Stimulated activated naive CD8-positive, alpha-beta T cell treated with anti-CD3 and anti-CD28 coated beads, Interleukin-15, Interleukin-2, amounts not matched to agents 100 U/mL and 50 U/mL, for 24 hours (primary cell): ENCODE measurements around the gene RAB3C.
"Not testable (repeated sequence)": the region's sequence is repeated elsewhere in the genome, so short reads cannot be mapped to it uniquely, and the experiment has no call there.

Source experiments
- ATAC-seq: fragments of 150-1000 bp; cut with Tn5 transposase; one replicate; pipeline ENCODE4 v1.10.0; 2021
- DNase-seq: peaks from one replicate; pipeline ENCODE4 v3.0.0; 2021

Gene RAB3C, protein sequence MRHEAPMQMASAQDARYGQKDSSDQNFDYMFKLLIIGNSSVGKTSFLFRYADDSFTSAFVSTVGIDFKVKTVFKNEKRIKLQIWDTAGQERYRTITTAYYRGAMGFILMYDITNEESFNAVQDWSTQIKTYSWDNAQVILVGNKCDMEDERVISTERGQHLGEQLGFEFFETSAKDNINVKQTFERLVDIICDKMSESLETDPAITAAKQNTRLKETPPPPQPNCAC

DNA sequence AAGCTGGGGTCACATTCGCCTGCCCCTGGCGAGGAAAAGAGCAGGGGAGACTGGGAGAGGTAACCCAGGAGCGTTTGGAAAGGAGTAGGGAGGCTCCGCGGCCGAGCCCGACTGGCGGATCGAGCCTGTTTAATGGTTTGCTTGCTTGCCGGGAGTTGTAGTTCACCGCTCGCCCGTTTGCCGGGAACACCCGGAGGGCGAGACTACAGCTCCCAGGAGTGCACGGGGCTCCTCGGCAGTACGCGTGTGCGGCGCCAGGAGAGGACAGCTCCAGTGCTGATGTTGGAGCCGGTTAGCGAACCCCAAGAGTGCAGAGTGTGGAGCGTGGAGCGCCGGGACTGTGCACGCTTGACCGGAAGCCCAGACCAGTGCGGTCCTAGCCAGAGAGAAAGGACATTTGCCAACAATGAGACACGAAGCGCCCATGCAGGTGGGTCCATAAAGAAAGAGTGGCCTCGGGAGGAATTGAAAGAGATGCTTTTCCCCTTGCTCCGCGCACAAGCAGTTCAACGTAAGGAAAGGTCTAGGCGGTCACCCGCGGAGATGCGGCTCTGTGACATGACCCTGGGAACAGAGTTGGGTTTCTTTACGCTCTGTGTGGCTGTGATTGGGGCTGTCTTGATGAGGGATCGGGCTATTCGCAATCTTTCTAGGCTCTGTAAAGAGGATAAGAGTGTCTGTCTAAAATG, at the start of gene RAB3C:
Gene RAB3C, plus strand, starts transcription at position 273 of the 689 bp plus-strand sequence. Its CDS starts 134 bp downstream, at position 407.
- peak; percentile 97 for ATAC-seq

GRCh38 chr5:58541935-58542334, 40.9 kb upstream of the RAB3C start:
- DNase-seq, ATAC-seq: not testable (repeated sequence)

More for the DNA sequence above, at the start of gene RAB3C:
- peak; percentile 68 for DNase-seq

DNA sequence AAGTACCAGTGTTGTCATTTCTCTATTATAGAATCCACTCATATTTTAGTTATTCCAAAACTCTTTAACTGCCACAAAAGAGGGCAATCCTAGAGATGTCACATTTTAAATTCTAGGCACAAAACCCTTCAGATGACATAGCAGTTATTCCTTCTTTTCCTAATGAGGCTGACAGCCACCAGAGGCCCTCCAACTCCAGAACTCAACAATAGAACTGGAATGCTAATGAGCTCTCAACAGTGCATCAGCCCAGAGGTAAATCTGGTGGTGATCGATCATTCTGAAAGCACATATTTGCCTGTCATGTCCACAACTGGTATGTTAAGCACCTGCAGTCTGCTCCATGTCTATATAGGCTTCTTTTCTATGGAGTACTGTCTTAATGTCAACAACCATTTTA, 40.2 kb upstream of the RAB3C start:
- ATAC-seq (no peak), DNase-seq (no peak)

DNA sequence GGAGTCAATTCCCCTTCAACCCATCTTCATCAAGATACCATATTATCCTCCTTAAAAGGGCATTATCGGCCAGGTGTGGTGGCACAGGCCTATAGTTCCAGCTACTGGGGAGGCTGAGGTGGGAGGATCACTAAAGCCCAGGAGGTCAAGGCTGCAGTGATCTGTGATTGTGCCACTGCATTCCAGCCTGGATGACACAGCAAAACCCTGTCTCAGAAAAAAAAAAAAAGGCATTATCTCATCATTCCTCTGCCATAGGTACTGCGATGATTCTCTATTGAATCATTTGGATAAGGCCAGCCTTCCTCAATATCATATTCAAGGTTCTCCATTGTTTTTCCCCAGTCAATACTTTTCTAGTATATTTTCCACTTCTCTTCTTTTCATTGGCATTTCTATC, 39.2 kb upstream of the RAB3C start:
- DNase-seq (no peak), ATAC-seq (no peak)

DNA sequence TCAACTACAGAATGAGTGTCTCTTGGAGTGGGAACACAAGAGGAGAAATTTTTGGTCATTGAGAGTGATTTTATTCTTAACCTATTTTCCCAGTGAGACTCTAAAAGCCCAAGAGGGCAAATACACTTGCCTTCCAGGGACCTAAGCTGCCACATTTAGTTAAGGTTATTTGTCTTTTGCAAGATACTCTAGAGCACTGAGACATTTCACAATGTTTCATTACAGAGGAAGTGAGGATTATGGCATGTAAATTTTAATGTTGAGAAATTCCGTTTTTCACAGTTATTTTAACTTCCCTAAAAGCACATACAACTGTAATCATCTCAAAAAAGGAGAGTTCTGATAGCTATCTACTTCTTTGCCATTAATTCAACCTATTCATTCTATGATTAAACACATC, 38.7 kb upstream of the RAB3C start:
- no peak for DNase-seq
- no peak for ATAC-seq

DNA sequence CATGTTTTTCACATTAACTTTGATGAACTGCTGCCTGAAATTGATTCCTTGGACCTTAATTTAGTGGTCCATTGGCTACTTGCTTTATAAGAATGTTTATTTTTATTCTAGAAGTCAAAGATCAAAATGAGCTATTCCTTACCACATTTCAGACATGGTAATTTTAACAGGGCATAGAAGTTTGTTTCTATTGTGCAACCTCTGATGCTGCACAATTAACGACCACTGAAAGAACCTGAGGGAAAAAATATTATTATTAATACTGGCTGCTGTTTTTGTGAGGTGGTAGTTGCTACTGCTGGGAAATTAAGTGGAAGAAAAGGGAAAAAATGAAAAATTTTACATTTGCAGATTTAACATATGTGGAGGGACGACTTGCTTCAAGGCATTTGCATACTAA, 37.9 kb upstream of the RAB3C start:
- ATAC-seq (no peak), DNase-seq (no peak)

DNA sequence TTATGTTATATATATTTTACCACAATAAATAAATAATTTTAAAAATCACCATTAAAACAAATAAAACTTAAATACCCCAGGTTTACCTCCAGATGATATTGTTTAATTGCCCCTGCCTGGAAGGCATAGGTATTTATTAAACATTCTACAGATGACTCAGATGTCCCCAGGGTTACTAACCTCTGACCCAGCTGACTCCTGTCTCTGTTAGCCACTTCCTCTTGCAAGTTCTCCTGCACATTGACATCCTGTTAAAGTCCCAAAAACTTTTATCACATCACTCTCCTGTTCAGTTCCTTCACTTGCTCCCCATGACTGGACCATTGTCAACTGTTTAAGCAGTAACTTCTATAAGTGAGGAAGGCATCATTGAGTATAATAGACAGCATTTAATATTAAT, 37.0 kb upstream of the RAB3C start:
- DNase-seq (no peak), ATAC-seq (no peak)

DNA sequence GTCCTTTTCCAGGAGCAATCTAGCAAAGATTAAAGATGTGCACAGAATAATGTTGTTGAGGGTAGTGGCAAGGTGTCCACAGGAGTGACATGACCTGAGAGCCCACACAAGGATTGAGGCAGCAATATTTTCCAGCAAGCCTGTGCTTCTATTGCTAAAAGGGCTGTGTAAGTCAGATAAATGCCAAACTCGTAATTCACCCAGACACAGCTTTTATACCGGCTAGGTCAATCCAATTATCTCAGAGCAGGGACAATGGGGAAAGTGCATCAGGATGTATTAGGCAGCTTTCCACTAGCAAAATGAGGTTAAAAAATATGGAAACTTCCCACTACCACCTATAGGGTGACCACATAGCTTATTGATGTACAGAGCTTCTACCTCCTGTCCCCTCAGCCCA, 34.8 kb upstream of the RAB3C start:
- ATAC-seq (no peak), DNase-seq (no peak)

- DNase-seq (no peak), ATAC-seq (no peak)
These were observed 31.4 kb upstream of the RAB3C start for GRCh38 chr5:58551492-58551891.

- not testable (repeated sequence) for ATAC-seq, DNase-seq
These were observed 25.1 kb upstream of the RAB3C start for GRCh38 chr5:58557665-58558338.

DNA sequence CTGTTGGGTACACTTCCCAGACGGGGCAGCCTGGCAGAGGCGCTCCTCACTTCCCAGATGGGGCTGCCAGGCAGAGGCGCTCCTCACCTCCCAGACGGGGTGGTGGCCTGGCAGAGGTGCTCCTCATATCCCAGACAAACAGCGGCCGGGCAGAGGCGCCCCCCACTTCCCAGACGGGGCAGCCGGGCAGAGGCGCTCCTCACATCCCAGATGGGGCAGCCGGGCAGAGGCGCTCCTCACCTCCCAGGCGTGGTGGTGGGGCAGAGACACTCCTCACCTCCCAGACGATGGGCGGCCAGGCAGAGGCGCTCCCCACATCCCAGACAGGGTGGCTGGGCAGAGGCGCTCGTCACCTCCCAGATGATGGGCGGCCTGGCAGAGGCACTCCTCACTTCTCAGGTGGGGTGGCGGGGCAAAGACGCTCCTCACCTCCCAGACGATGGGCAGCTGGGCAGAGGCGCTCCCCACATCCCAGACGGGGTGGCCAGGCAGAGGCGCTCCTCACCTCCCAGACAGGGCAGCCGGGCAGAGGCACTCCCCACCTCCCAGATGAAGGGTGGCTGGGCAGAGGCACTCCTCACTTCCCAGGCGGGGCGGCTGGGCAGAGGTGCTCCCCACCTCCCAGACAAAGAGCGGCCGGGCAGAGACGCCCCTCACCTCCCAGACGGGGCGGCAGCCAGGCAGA, 19.7 kb upstream of the RAB3C start:
- not testable (repeated sequence) for ATAC-seq, DNase-seq

DNA sequence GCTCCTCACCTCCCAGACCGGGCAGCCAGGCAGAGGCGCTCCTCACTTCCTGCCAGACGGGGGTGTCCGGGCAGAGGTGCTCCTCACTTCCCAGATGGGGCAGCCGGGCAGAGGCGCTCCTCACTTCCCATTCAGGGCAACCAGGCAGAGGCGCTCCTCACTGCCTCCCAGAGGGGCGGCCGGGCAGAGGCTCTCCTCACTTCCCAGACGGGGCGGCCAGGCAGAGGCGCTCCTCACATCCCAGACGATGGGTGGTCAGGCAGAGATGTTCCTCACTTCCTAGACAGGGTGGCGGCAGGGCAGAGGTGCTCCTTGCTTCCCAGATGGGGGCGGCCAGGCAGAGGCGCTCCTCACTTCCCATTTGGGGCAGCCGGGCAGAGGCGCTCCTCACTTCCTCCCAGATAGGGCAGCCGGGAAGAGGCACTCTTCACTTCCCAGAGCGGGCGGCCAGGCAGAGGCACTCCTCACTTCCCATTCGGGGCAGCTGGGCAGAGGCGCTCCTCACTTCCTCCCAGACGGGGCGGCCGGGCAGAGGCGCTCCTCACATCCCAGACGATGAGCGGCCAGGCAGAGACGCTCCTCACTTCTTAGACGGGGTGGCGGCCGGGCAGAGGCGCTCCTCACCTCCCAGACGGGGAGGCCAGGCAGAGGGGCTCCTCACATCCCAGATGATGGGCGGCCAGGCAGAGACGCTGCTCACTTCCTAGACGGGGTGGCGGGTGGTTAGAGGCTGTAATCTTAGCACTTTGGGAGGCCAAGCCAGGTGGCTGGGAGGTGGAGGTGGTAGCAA, 18.6 kb upstream of the RAB3C start:
- ATAC-seq, DNase-seq: not testable (repeated sequence)

GRCh38 chr5:58565033-58565432, 17.8 kb upstream of the RAB3C start:
- no peak for ATAC-seq
- no peak for DNase-seq

- DNase-seq: no peak
- no peak for ATAC-seq
These were observed 11.4 kb upstream of the RAB3C start for GRCh38 chr5:58571501-58571900.

- not testable (repeated sequence) for ATAC-seq
These were observed 9.9 kb upstream of the RAB3C start for GRCh38 chr5:58572973-58573372.

GRCh38 chr5:58579781-58580180, 3.1 kb upstream of the RAB3C start:
- ATAC-seq: no peak
- DNase-seq: no peak

More at GRCh38 chr5:58572973-58573372, 9.9 kb upstream of the RAB3C start:
- not testable (repeated sequence) for DNase-seq

DNA sequence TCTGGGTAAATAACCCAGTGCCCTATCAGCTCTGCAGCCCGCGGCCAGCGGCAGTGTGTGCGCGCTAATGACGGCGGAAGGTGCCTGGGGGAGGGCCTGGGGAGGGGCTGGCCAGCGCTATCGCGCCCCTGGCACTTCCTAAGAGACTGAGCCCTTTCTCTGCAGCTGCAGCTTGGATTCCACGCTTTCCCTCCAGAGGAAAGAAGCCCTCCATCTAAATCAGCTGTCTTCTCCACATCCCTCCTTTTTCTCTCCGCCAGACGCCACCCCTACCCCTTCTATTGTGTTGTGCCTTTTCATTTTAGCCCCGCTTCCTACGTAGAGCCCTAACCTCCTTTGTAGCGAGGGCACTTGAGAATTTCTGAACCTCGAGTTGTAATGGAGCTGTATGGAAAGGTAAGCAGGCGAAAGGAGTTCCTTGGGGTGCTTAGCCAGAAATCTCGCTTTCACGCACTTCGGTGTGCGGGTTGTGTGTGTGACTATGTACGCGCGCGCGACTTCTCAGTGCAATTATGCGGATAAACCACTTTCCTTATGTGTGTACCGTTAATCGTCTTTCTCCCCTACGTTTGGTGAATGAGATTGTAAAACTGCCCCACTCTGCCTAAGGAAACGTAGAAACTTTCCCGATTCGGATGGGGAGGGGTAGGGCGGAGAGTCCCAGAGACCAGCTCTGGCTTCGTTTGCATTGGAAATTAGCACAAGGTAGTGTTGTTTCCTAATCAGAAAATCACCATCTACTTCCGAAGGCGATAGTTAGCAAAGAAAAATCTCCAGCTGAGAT, 664 bp upstream of the RAB3C start:
- ATAC-seq (peak; percentile 15), DNase-seq (no peak)

DNA sequence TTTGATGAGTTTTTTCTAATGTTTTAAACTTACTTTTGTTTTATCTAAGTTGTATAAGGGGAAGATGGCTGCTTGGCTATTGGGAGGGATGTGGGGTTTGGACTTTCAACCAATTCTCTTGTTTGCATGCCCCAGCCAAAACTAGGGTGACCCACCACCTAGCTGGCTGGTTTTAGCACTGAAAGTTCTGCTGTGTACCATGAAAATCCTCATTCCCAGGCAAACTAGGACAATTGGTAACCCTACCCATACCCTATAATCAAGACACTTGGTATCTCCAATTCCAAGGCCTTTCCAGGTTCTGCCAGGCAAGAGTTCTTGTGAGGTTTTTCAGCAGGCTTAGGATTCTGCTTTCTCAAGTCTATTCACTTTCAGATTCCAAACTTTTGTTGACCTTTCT, 13.1 kb downstream of the RAB3C start:
- ATAC-seq: no peak
- DNase-seq: no peak

GRCh38 chr5:58598440-58598839, 15.6 kb downstream of the RAB3C start:
- no peak for ATAC-seq

DNA sequence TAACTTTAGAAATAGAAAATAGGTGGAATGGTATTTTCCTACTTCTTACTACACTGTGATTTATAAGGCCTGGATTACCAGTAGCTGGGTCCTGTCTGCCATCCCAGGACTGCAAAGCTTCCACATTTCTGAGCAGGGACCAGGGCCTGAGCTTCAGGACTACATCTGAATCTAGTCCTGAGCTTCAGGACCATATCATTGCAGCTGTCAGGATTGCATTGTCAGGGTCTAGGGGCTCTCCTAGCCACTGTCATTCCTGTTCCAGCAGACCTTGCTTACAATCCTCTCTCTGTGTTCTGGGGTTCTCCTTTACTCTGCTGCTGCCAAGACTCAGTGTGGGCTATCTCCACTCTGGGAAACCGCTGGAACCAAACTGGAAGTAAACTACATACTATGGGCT, 16.3 kb downstream of the RAB3C start:
- DNase-seq (no peak), ATAC-seq (no peak)

More at GRCh38 chr5:58598440-58598839, 15.6 kb downstream of the RAB3C start:
- DNase-seq: no peak

- not testable (repeated sequence) for ATAC-seq
These were observed 17.7 kb downstream of the RAB3C start for GRCh38 chr5:58600613-58601012.

More at GRCh38 chr5:58600613-58601012, 17.7 kb downstream of the RAB3C start:
- DNase-seq: not testable (repeated sequence)
